GM18867 (cell line): ENCODE measurements around the gene ZNF366.

Source experiments
- ATAC-seq: cut with Tn5 transposase; IDR thresholded peaks from one replicate; pipeline ENCODE4 v1.9.1; 2021; ENCODE audit warnings: mild to moderate bottlenecking, moderate library complexity; ENCODE audit not compliant: unreplicated experiment

Gene ZNF366

GRCh38 chr5:72465601-72466563, 41.3 kb downstream of the ZNF366 start:
- ATAC-seq: peak; percentile 73

GRCh38 chr5:72465066-72465465, 42.1 kb downstream of the ZNF366 start:
- peak; percentile 31 for ATAC-seq

DNA sequence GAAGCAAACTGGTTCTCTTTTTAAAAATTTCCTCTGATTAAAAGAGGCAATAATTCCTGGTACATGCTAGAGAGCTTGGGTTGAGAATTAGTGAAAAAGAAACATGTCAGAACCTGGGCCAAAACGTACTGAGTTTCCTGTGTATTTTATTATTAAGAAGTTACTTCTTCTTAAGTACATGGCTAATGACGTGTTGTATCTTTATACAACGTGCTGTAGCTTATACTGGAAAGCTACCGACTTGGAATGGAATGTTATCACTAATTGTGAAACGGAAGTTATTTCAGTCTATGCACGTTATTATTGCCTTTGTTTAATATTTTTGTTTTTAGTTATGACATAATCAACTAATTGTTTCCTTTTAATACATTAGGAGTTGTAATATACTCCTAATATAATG, 43.1 kb downstream of the ZNF366 start:
- no peak for ATAC-seq

- no peak for ATAC-seq
Measured at GRCh38 chr5:72463449-72464052, 43.7 kb downstream of the ZNF366 start.

DNA sequence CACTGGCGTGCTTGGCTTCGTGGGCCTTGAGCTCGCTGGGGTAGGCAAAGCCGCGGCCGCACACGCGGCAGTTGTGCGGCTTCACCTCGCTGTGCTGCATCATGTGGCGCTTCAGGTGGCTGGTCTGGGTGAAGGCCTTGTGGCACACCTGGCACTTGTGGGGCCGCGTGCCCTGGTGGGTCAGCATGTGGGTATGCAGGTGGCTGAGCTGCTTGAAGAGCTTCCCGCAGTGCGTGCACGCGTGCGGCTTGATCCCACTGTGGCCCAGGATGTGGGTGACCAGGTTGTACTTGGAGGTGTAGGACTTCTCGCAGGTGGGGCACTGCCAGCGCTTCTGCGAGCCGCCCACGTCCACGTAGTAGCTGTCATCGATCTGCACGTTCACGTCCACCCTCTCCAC, 46.8 kb downstream of the ZNF366 start:
- ATAC-seq: no peak

GRCh38 chr5:72459913-72460312, 47.3 kb downstream of the ZNF366 start:
- no peak for ATAC-seq

DNA sequence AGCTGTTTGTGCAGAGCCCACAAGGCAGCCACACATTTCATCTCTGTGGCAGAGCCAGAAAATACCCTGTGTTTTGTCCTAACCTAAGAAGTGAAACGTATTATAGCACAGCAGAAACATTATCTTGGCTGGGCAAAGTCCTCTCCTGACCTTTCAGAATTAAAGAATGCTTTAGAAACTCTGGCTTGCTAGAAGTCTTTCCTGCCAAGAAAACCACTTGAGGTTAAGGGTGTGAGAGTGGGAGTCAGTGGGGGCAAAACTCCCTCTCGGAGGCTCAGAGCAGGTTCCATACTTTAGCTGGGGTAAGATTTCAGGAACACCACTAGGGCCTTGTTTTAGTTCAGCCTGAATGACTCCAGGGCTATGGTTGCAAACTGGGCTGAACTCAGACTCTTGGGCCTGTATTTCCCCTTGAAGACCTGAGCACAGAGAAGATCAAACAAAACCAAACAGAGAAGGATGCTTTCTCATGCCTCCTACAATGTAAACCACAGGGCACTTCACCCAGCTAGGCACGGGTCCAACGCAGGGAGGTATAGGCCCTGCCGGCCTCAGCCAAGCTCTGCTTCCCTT, 48.0 kb downstream of the ZNF366 start:
- peak; percentile 46 for ATAC-seq

GRCh38 chr5:72458407-72458806, 48.8 kb downstream of the ZNF366 start:
- ATAC-seq: no peak

GRCh38 chr5:72457491-72457890, 49.7 kb downstream of the ZNF366 start:
- no peak for ATAC-seq

DNA sequence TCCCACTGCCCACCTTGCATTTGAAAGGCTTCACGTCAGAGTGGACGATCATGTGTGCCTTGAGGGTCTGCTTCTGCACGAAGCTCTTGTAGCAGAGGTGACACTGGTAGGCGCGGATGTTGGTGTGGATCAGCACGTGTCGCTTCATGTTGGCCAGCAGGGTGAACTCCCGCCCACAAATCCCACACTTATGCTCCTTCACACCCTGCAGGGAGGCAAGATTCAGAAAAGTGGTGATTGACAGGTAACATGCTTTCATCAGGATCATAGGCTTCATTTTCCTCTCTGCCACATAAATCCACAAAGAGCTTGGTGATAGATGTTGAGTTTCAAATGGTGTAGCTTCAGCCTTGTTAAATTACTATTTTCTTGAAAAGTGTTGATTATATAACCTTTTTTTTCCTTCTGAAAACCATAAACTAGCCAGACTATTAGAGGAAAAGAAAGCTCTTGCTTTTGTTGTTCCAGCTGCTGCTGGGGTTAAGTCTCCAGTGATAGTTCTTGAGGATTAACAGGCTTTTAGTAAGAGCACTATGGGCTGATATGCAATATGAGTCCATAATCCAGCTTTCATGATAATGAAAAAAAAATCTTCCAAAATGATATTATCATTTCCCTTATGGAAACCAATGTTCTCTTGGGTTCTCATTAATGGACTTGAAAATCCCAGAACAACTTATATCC, 50.7 kb downstream of the ZNF366 start:
- no peak for ATAC-seq

- ATAC-seq: no peak
Measured at GRCh38 chr5:72455476-72455875, 51.7 kb downstream of the ZNF366 start.

DNA sequence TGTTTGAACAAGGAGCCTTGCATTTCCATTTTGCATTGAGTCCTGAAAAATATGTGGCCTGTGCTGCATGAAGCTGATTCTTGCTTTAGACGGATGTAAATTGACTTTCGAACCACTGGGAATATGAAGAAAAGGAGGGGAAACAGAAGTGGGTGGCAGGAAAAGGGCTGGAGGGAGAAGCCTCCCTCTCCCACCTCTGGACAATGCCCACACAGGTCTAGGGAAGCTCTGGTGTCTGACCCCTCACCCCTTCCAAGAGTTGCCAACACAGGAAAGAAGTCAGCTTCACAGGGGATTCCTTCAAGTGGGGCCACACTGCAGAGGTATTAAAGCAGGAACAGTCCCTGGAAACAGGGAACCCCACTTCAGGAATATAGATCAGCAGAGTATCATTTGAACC, 52.2 kb downstream of the ZNF366 start:
- no peak for ATAC-seq

- ATAC-seq: no peak
Measured at GRCh38 chr5:72453246-72453775, 53.9 kb downstream of the ZNF366 start.

DNA sequence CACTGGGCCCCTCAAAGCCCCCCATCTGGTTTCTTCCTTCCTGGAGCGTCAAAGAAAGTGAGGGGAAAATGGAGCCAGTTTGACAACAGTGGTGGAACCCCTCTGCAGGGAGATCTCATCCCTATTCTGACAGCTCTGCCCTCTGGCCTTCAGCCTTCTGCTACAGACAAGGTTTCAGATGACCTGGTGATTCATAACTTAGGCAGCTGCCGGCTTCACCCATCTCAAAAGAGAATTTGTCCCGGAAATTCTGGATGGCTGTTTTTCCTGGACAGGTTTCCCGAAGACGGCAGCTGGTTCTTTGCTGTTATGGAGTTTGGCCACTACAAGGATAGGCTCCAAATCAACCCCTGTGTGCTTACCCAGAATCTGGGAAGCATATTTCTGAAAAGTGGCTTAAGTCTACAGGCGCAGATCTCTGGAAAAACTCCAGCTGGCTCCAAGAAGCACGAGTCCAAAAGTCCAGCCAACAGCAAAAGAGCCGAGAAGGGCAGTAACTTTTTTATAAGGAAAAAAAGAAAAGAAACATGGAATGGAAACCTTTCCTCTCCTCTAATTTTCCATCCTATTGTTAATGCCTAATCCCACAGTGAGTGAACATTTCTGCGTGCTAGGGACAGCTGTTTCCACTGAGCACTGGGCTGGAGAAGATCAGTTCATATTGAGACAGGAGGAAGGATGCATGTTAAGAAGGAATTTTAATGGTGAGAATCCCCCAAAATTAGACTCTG, 54.5 kb downstream of the ZNF366 start:
- ATAC-seq: no peak

- ATAC-seq: peak; percentile 78
Measured at GRCh38 chr5:72451741-72452505, 55.3 kb downstream of the ZNF366 start.

GRCh38 chr5:72448368-72448767, 58.8 kb downstream of the ZNF366 start:
- ATAC-seq: no peak

DNA sequence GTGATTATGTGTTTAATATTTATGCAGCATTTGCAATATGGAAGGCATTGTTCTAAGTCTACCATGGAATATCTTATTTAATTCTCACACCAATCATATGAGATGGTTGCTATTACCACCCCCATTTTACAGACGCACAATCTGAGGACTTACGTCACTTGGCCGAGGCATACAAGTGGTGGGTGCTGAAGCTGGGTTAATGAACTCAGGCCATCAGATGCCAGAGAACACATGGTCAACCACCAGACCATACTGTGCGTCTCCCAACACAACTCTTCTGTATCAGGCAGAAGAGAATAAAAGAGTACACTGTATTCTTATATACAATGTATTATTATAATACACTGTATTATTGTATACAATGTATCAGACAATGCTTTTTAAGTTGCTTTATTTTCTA, 59.5 kb downstream of the ZNF366 start:
- no peak for ATAC-seq

GRCh38 chr5:72445969-72446368, 61.2 kb downstream of the ZNF366 start:
- no peak for ATAC-seq

- no peak for ATAC-seq
Measured at GRCh38 chr5:72443883-72444282, 63.3 kb downstream of the ZNF366 start.
